Cardiac fibroblast (primary cell): ENCODE data around the gene STK38L.
A peak's percentile ranks its signal among the peaks of the same experiment; 100 is the strongest.

Experiments used
- DNase-seq, 2 donors: peaks; one replicate each; pipeline versions ENCODE4 v3.0.0 to v3.0.0-alpha.2; 2010; ENCODE audit warnings: low read depth in 2 of 2
- H3K4me3 ChIP-seq, 2 donors: replicated peaks in 1 of 2; 1 replicate in 1 of 2; 2 replicates in 1 of 2; pipeline ENCODE4 v1.5.1; 2011; ENCODE audit warnings: low read depth in 2 of 2, low read length in 2 of 2, mild to moderate bottlenecking in 2 of 2, moderate library complexity in 1 of 2
- CTCF ChIP-seq: IDR thresholded peaks from one replicate; pipeline ENCODE4 v1.5.1; 2011; ENCODE audit warnings: low read depth, mild to moderate bottlenecking, low read length, inconsistent platforms

The STK38L gene

DNA sequence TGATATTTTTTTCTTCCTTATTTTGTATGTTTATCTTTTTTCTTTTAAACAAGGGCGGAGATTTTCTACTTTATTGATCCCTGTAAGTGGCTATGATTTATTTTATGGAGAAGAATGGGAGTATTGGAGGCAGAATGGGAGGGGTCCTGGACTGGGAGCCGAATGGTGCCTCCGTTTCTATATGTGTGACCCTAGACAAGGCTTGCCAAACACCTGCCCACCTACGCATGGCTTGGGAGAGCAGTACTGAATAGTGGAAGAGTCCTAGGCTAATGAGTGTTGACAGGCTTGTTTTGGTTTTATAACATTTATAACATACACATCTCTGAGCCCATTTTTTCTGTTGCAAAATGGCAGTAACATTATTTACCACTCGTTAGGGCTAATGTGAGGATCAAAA lies 29.0 kb downstream of the STK38L start:
- no peak for TF ChIP-seq CTCF
- no peak overlapping the region for H3K4me3 ChIP-seq
- DNase-seq, result no peak

GRCh38 chr12:27274706-27275105 lies 30.6 kb downstream of the STK38L start:
- no peak overlapping the region for H3K4me3 ChIP-seq
- peak in 1 of 2 donors; percentile 43 for DNase-seq
- TF ChIP-seq CTCF, result no peak

DNA sequence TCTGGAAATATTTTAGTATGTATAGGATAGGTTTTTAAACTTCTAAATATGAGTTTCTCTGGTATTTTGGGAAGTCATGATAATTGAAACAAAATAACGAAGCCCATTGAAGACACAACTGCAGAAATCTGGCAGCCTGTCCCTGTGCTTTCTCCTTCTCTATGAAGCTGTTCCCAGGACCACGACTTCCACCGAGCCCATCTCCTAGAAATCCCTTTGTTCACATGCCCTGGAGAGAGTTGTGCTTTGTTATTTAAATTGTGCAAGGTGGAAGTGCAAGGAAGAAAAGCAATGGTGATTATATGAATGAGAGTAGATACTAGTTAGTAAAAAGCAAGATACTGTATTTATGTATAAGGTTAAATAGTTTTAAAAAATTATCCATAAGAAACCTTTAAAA lies 32.2 kb downstream of the STK38L start:
- TF ChIP-seq CTCF, result no peak
- no peak for DNase-seq
- H3K4me3 ChIP-seq, result no peak overlapping the region

- no peak overlapping the region for H3K4me3 ChIP-seq
- DNase-seq, result peak; percentile 92 to 94
- no peak for TF ChIP-seq CTCF
Measured at GRCh38 chr12:27277846-27278260, 33.8 kb downstream of the STK38L start.

- H3K4me3 ChIP-seq, result no peak overlapping the region
- TF ChIP-seq CTCF, result no peak
- DNase-seq, result no peak
Measured at GRCh38 chr12:27279826-27280225, 35.7 kb downstream of the STK38L start.

- TF ChIP-seq CTCF, result no peak
- no peak for DNase-seq
- no peak overlapping the region for H3K4me3 ChIP-seq
Measured at GRCh38 chr12:27280412-27280811, 36.3 kb downstream of the STK38L start.

- no peak overlapping the region for H3K4me3 ChIP-seq
- DNase-seq, result no peak
- no peak for TF ChIP-seq CTCF
Measured at GRCh38 chr12:27282754-27283153, 38.7 kb downstream of the STK38L start.
